Parathyroid adenoma (tissue), 2 donors: ENCODE measurements around the gene ZNF24.

ENCODE experiments used
- H2AFZ ChIP-seq: fragments of 300-600 bp; sonication (generic); one replicate; pipeline ENCODE4 v1.7.0; 2017; ENCODE audit warnings: antibody characterized with exemption, mild to moderate bottlenecking
- H3K27ac ChIP-seq: fragments of 300-600 bp; sonication (generic); one replicate; pipeline ENCODE4 v1.7.0; 2017
- H3K27me3 ChIP-seq: fragments of 300-600 bp; sonication (generic); one replicate; pipeline ENCODE4 v1.7.0; 2017; ENCODE audit warnings: low read length; ENCODE audit not compliant: control insufficient read depth, insufficient read depth
- H3K36me3 ChIP-seq: fragments of 300-600 bp; sonication (generic); one replicate; pipeline ENCODE4 v1.7.0; 2017; ENCODE audit warnings: low read length; ENCODE audit not compliant: control insufficient read depth, insufficient read depth
- H3K4me1 ChIP-seq: fragments of 300-600 bp; sonication (generic); one replicate; pipeline ENCODE4 v1.7.0; 2017; ENCODE audit warnings: control low read depth
- H3K4me2 ChIP-seq: fragments of 300-600 bp; sonication (generic); one replicate; pipeline ENCODE4 v1.7.0; 2017; ENCODE audit warnings: low read length
- H3K4me3 ChIP-seq: fragments of 300-600 bp; sonication (generic); one replicate; pipeline ENCODE4 v1.7.0; 2017; ENCODE audit warnings: low read depth, low read length
- H3K79me2 ChIP-seq: fragments of 300-600 bp; sonication (generic); one replicate; pipeline ENCODE4 v1.7.0; 2017; ENCODE audit warnings: control low read depth
- H3K9ac ChIP-seq: fragments of 300-600 bp; sonication (generic); one replicate; pipeline ENCODE4 v1.7.0; 2017; ENCODE audit warnings: mild to moderate bottlenecking
- H3K9me3 ChIP-seq: fragments of 300-600 bp; sonication (generic); one replicate; pipeline ENCODE4 v1.7.0; 2017; ENCODE audit warnings: low read length; ENCODE audit not compliant: control insufficient read depth
- CTCF ChIP-seq: fragments of 300-600 bp; sonication (generic); IDR thresholded peaks from one replicate; pipeline ENCODE4 v1.7.0; 2017; ENCODE audit warnings: antibody characterized with exemption, mild to moderate bottlenecking
- donor health status: primary hyperparathyroidism.

ZNF24 gene

GRCh38 chr18:35311496-35311895 lies 32.7 kb downstream of the ZNF24 start:
- H3K27ac ChIP-seq: no peak overlapping the region
- H3K79me2 ChIP-seq: no peaks in the 10 kb centered on the region
- H3K4me1 ChIP-seq: no peaks in the 10 kb centered on the region
- no peaks in the 10 kb centered on the region for H3K27me3 ChIP-seq
- no peak overlapping the region for H2AFZ ChIP-seq
- H3K9ac ChIP-seq: no peak overlapping the region
- TF ChIP-seq CTCF: no peak
- no peak overlapping the region for H3K4me3 ChIP-seq
- no peak overlapping the region for H3K4me2 ChIP-seq
- H3K9me3 ChIP-seq: peaks cover 18% of the 10 kb centered on the region
- peaks cover 8% of the 10 kb centered on the region for H3K36me3 ChIP-seq

GRCh38 chr18:35306588-35307250 lies 37.5 kb downstream of the ZNF24 start:
- Histone ChIP-seq H2AFZ (no peak overlapping the region), H3K4me1 (no peaks in the 10 kb centered on the region), H3K36me3 (peaks cover 12% of the 10 kb centered on the region), H3K9me3 (peaks cover 26% of the 10 kb centered on the region), H3K27me3 (no peaks in the 10 kb centered on the region), H3K9ac (no peak overlapping the region), H3K27ac (no peak overlapping the region), H3K79me2 (no peaks in the 10 kb centered on the region), H3K4me2 (no peak overlapping the region), H3K4me3 (no peak overlapping the region)
- no peak for TF ChIP-seq CTCF

GRCh38 chr18:35303610-35304009 lies 40.6 kb downstream of the ZNF24 start:
- no peaks in the 10 kb centered on the region for H3K27me3 ChIP-seq
- no peak for TF ChIP-seq CTCF
- H3K79me2 ChIP-seq: peaks cover 6% of the 10 kb centered on the region
- H3K36me3 ChIP-seq: peaks cover 12% of the 10 kb centered on the region
- no peak overlapping the region for H2AFZ ChIP-seq
- H3K27ac ChIP-seq: no peak overlapping the region
- H3K9me3 ChIP-seq: peaks cover 18% of the 10 kb centered on the region
- H3K4me3 ChIP-seq: no peak overlapping the region
- H3K4me1 ChIP-seq: no peaks in the 10 kb centered on the region
- H3K4me2 ChIP-seq: no peak overlapping the region
- H3K9ac ChIP-seq: no peak overlapping the region

GRCh38 chr18:35296060-35296459 lies 48.2 kb downstream of the ZNF24 start:
- Histone ChIP-seq H3K9me3 (no peaks in the 10 kb centered on the region), H3K27ac (no peak overlapping the region), H3K36me3 (no peaks in the 10 kb centered on the region), H3K79me2 (peaks cover 23% of the 10 kb centered on the region), H3K4me2 (no peak overlapping the region), H3K4me1 (no peaks in the 10 kb centered on the region), H3K4me3 (no peak overlapping the region), H3K9ac (no peak overlapping the region), H3K27me3 (no peaks in the 10 kb centered on the region), H2AFZ (no peak overlapping the region)
- TF ChIP-seq CTCF: no peak

- H3K9me3 ChIP-seq: no peaks in the 10 kb centered on the region
- peaks cover 39% of the 10 kb centered on the region for H3K79me2 ChIP-seq
- H3K4me2 ChIP-seq: peak overlapping the region; percentile 78
- H3K36me3 ChIP-seq: no peaks in the 10 kb centered on the region
- TF ChIP-seq CTCF: no peak
- peak overlapping the region; percentile 74 for H3K27ac ChIP-seq
- no peak overlapping the region for H3K9ac ChIP-seq
- no peaks in the 10 kb centered on the region for H3K27me3 ChIP-seq
- no peak overlapping the region for H2AFZ ChIP-seq
- peak overlapping the region; percentile 89 for H3K4me3 ChIP-seq
- H3K4me1 ChIP-seq: no peaks in the 10 kb centered on the region
Observed at GRCh38 chr18:35291166-35291565, 53.1 kb downstream of the ZNF24 start.
